ENCODE measurements around the gene TENM4.
A peak's percentile ranks its signal among the peaks of the same experiment; 100 is the strongest.

The TENM4 gene

DNA sequence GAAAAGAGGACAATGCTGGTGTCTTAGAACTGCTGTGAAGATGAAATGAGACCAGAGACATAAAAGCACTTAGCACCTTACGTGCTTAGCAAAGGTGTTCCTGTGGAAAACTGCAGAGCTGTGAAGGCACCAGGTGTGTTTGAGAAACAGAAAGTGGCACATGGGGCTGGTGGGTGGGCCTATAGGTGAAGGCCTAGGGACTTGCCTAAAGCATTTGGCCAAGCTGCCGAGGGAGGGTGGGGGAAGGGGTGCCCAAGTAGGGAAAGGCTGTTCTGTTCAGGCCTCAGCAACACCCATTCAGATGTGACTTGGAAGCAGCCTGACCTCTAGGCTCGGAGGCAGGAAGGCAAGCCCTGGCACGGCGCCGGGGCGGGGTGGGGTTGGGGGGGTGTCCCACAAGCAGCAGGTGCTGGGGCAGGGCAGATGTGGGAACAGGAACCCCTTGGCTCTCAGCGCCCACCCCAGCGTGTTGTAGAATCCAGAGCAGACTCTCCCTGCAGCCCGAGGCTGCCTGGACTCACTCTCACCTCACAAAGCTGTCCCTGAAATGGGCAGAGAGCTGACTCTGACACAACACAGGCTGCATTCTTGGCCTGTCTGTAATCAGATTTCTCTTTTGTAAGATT lies 499.5 kb downstream of the TENM4 start:
- DNase-seq (ENCODE audit: low spot score): peak; percentile 79

DNA sequence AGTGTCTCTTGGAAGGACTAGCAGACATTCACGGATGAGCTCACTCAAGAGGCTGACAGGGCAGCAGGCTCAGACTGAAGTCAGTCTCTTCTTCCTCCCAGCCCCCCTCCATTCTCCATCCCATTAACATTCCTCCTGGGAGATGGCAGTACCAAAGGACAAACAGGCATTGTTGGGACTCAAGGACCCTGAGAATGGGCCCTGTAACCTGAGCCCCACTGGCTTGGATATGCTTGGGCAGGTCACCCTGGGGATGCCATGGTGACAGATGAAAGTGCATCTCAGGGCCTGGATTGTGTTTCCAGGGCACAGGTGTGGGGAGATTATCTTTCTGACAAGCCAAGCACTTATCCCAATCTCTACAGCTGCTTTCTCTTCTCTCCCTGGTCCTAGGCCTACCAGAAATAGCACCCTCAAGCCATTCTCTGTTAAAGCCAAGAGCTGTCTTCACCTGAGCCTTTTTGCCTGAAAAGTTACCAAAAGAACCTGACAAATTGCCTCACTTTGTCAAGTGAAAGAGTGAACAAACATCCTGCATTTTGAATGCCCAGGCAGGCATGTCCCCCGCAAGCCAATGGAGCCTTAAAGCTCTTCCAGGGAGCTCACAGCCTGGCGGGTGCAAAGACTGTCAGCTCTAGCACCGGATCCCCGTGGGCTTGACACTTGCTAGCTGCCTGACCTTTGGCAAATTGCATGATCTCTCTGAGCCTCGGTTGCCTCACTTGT lies 500.2 kb downstream of the TENM4 start:
- peak; percentile 99 for DNase-seq (ENCODE audit: low spot score)

DNA sequence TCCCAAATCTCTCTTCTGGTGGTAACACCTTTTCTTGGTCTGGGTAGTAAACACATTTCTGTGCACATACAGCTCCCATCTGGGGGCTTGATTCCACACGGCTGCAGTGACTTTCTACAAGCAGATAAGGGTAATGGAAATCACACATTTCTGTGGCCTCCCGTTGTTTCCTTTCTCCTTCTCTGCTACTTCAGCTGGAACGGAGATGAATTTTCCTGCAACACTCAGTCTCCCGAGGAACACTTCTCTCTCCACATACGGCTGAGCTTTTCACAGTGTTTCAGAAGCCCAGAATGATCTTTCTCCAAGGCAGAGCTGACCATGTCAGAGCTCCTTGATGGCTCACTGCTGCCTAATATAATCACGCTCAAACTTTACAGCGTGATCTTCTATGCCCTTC lies 501.9 kb downstream of the TENM4 start:
- DNase-seq (ENCODE audit: low spot score): no peak

DNA sequence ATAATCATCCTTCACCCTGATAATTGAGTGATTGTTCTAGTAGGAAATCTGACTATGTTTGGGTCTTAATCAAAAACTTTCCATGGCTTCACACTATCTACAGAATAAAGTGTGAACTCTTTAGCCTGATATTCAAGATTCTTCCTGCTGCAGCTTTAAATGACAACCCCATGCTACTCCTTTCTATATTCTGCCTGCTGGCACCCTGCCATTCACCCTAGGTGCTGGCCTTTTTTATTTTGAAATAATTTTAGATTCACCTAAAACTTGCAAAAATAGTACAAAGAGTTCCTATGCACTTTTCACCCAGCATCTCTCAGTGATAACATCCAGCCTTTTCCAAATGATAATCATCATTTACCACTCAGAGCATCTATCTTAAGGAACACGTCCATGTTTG lies 502.8 kb downstream of the TENM4 start:
- no peak for DNase-seq (ENCODE audit: low spot score)

DNA sequence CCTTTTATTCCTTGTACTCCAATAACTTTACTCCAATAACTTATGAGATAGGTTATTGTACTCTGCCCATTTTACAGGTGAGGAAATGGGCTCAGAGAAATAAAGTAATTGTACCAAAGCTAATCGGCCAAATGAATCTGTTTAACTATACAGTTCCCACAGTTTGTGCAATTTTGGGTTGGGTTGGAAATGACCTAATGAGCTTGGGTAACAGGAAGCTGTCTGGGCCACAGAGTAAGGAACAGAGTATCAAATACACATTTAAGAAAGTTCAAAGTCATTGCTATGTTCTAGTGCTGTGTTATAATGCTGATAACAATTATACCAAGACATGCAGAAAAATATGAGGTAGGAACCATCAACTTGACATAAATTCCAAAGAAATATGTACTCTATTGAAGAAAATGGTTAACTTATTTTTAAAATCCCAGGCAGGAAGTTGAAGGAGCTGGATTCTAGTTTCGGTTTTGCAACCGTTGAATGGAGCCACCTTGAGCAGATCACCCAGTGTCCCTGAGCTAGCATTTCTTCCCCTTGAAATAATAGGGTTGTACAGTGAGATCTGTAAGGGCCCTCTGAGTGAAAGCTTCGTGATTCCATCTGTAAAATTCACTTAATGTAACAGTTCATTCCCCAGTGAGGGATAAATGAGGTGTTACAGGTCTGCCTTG lies 505.3 kb downstream of the TENM4 start:
- no peak for DNase-seq (ENCODE audit: low spot score)

DNA sequence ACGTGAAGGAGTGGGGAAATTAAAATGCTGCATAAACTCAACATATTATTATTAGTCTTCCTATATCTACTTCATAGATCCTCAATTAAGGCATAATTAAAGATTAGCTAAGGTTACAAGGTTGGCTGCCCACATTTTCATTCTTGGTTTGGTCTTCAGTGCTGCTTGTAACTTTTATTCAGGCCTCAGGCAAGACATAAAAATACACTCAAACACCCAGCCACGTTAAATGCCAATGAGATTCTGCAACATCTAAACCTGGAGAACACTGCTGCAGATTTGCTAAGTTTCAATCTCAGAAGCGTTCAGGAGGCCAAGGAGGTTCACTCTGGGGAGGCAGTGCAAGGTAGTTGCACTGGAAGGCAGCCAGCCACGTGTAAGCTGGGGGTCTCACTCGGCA lies 507.5 kb downstream of the TENM4 start:
- DNase-seq (ENCODE audit: low spot score): no peak

DNA sequence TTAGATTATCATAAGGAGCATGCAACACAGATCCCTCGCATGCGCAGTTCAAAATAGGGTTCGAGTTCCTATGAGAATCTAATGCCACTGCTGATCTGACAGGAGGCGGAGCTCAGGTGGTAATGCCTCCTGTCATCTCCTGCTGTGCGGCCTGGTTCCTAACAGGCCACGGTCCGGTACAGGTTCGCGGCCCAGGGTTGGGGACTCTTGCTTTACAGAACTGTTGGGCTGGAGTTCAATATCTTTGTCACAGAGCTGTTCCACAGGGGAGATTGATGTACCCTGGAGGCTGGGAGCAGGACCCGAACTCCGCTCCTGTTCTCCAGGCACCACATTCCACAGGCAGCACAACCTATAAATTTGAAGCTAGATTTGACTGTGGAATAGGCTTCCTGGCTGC lies 508.1 kb downstream of the TENM4 start:
- DNase-seq (ENCODE audit: low spot score): no peak

DNA sequence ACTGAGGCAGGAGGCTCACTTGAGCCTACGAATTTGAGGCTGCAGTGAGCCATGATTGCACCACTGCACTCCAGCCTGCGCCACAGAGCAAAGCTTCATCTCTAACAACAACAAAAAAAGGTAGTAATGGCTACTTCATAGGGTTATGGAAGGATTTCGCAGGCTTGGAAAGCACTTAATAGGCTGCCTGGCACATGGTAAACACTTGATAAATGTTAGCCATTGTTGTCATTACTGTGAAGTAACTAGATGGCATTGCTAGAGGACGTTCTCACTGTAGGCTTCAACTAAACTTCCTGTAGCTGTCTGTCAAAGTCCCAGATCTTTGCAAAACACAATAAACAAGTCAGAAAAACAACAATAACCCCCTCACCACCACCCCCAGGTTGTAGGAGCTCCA lies 508.9 kb downstream of the TENM4 start:
- no peak for DNase-seq (ENCODE audit: low spot score)

DNA sequence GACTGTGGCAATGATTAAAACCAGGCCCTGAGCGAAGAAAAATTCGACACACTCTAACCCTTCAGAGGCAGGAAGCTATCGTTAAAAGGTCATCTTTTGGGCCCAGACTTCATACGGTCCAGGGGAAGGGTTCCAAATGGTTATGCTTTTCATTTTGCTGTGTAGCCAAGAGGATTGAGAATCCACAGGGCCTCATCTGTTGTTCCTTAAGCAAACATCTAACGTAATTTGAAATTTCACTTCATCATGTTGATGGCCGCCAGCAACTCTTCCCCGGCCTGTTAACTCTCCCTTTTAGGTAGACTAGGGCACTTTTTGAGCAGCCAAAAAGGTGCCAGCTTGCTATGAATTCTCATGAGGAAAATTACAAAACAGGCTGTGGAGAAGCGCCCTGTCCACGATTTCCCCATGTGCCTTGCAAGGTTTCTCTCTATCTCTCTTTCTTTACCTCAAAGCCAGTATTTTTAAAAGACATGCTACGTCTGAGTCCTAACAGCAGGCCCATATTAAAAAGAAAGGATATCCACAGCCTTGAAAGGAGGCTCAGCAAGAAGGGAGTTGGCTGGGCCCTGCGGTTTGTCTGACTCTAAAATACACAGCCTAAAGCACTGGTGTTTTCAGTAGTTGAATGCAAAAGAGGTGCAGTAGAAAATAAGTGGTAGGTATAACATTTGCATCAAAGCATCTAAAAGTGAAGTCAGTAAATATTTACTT lies 509.9 kb downstream of the TENM4 start:
- DNase-seq (ENCODE audit: low spot score): peak; percentile 80

DNA sequence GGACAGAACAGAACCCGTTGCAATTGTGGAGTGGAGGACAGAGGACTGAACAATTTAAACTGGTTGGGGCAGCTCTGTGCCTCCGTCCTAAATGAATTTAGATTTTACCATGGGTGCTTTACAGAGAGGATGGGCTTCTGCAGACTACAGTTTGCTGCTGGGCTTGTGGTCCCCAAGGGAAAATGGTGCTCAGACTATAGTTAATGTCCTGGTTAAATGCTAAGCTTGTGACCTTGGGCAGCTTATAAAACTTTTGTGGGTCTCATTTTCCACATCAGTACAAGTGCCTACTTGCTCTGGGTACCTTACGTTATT lies 511.0 kb downstream of the TENM4 start:
- DNase-seq (ENCODE audit: low spot score): no peak

DNA sequence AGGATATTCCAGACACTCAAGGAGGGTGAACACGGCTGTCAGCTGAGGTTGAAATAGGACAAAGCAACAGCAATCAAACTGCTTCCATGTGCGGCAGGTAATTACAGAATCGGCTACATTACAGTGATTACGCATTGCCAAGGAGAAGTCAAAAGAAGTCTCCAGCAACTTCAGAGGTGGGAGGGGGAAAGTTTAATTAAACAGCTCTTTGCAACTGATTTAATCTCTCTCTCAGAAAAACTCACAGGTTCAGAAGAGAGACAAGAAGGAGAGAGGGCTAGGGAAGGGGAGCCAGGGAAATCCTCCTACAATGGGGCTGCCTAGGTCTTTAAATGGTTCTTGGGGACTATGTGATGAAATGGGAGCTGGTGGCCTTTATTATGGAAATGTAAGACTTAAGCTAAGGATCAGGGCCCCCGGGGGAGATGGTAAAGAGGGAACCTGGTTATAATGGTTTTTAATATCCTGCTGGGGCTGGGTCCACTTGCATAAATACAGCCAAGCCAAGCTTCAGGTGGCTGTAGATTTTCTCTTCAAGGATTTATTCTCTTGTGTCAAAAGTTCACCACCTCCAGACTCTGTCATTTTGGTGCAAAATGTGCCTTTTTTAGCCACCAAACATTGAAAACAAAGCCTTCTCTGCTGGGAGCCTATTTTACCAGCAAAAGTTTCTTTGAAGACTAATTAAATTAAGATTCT lies 511.5 kb downstream of the TENM4 start:
- DNase-seq (ENCODE audit: low spot score): no peak

DNA sequence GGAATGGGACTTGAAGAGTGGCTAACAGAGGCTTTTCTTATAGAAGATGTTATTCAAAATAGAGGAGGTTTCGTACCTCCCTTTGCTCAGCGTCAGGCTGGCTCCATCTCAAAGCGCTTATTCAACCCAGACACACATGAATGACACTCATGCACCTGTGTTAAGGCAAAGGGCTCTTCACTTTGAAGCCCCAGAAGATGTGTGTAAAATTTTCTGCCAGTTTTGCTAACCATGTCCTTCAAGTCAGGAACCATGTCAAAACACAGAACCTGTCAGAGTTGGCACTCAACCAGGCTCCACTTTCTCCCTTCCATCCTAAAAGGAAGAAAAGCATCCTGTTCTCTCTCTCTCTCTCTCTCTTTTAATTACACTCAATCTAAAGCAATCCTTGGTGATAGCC lies 513.3 kb downstream of the TENM4 start:
- DNase-seq (ENCODE audit: low spot score): no peak

DNA sequence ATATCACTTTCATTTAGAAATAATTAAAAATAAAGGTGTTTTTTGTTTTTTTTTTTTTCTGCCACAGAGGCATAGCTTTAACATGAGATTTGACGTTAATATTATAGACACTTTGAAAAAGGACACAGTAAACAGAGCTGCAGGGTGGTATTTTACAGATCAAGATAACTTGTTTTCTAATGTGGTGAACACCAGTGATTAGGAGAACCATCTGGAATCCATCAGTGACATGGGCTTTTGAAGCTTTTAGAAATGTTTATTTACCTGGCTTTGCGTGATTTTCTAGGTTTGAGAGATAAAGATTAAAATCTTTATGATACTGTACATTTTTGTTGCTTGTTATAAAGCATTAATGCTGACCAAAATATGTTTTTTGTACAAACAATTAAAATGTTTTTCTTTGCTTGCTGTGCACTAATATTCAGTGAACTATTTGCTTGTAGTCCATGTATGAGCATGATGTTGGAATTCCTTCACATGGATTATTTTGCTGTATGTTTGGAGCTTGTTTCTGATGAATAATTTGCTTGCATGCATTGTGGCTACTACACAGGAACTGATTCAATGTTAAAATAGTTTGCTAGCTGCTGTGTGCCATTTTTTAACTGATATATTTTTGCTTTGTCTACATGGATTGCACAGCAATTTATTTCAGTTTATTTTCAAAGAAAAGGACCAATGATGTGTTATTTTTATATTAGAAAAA lies 514.0 kb downstream of the TENM4 start:
- peak; percentile 78 for DNase-seq (ENCODE audit: low spot score)

DNA sequence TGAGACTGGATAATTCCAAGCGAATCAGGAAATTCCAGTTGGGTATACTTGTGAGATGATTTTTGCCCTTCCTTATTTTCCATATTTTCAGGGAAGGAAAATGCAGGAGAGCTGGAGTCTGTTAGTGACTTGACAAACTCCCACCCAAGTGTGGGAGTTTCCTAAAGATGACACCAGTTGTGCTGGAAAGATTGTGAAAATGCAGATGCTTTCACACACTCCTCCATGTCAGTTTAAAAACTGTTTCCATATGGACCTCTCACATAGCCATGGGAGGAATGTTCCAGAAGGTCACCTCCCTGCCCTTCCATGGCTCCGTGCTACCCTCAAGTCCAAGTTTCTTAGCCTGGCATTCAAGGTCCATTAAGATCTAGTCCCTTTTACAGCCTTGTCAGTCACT lies 515.4 kb downstream of the TENM4 start:
- no peak for DNase-seq (ENCODE audit: low spot score)

DNA sequence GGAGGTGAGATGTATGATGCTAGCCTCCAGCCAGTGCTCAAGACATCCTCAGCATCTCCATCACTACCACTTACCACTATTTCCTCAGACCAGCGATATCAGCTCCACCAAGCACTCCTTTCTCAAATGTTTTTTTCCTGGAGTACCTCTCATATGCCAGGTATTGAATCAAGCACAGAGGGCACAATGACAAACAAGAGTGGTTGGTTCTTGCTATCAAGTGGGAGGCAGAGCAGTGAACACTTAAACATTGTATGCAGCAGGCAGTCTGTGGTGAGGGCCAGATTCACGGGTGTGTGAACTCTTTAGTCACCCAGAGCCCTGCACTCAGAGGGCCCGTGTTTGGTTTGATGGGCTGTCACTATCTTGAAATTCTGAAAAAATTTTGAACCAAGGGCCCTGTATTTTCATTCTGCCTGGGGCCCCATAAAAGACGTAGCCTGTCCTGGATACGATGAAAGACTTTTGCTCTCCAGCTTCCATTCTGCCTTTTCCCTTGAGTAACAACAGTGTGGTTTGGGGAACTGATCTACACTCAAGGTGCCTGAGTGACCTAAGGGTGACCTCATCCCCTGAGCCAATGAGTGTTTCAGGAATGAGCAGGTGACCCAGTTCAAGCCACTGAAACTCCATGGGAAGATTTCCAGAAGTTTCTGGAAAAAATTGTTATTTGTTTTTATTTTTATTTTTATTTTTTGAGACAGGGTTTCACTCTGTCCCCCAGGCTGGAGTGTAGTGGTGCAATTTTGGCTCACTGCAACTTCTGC lies 517.8 kb downstream of the TENM4 start:
- DNase-seq (ENCODE audit: low spot score): no peak

DNA sequence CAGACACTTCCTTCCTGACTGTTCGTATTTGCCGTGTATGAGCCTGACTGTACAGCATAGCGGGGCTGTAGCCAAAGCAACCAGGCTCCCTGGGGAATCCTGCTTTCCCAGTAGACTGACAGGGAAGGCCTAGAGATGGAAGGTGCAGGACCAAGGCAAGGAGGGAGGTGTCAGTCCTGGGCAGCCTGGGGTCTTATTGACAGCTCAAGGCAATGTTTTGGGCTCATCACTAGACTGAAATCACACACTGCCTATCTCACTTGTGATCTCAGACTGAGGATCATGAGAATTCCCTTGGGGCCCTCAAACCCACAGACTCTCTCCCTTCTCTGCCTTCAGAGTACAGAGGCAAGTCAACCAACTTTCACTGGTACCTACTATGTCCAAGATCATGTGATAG lies 519.3 kb downstream of the TENM4 start:
- DNase-seq (ENCODE audit: low spot score): peak; percentile 75

DNA sequence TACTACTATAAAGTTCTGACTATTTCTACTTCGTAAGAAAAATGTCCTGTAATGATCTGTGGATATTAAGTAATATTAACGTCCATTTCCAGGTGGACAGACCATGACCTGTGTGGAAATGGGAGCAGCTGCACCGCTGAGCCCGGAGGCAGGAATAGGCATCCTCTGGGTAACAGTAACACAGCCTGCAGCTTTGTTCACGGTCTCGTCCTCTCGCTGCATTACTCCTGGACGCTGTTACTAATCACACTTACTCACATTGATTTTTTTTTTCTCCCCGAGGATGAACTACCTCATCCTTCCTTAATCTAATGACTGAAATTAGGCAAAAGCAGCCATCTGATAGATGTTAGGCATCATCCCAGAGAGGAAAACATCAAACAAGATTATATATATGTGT lies 520.5 kb downstream of the TENM4 start:
- peak; percentile 32 for DNase-seq (ENCODE audit: low spot score)

DNA sequence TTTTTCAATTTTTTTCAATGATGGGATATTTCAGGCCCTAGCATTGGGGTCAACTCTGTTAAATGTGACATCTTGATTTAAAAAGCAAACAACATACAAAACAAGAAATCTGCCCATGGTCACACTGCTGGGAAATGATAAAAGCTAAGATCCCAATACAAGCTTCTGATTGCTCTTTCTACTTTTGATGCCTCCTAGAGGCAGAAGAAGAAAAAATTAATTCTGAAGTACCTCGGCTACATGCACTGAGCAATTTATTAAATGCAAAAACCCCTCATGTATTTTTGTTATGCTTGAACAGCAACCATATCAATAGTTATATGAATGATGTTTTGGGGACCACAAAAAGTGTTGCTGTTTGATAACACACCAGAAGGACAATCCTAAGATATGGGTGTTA lies 524.1 kb downstream of the TENM4 start:
- DNase-seq (ENCODE audit: low spot score): no peak

DNA sequence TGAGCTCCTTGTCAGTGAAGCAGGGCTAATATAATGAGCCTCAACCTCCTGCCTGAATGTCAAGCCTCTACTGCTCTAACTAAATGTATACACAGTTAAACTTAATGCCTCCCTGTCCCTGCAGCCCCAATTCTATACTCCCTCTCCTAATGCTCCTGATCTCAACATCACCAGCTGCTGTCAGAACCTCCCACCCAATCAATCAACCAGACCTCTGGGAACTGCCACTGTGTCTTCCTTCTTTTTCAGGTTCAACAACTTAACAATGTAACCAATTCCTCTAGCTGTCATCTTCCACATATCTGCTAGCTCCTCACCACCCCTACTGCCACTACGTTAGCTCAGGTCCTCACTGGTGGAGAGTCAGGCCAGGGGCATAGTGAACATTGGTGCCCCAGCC lies 526.3 kb downstream of the TENM4 start:
- no peak for DNase-seq (ENCODE audit: low spot score)

DNA sequence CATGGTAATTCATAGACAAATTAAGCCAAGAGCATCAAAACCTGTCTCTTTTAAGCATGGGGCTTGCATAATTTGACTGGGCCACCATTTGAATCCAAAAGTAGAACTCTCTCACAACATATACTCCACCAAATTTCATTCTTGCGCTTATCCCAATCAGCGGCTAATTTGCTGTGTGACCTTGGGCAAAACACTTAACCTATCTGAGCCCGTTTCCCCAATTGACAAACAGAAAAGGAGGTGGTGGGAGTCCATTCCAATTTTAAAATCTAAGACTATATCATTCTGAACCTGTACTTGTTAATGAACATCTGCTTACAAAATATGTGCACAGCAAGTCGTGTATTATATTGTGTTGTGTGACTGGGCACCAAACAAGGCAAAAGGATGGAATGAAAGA lies 528.1 kb downstream of the TENM4 start:
- no peak for DNase-seq (ENCODE audit: low spot score)

DNA sequence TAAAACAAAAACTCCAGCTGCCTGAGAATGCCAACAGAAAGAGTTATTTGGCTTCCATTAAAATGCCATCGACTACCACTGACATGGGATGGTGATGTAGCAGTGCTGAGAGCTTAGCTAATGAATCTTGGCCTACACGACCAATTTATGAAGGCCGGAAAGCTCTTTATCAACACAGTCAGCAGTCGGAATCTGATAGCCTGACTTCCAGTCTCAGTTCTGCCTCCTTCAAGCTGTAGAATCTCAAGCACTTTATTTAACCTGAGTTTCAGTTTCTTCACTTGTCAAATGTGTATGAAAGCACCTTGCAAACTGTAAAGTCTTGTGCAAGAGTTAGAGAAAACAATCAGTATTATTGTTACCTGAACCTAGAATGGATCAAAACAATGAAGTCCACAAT lies 530.5 kb downstream of the TENM4 start:
- no peak for DNase-seq (ENCODE audit: low spot score)

All from SK-N-DZ (cell line).